ENCODE measurements around the gene CLEC20A. TPM values are rescaled to one million over a fixed set of nuclear protein-coding genes. Genes with fewer than 3 reads are reported as not detected.

Gene CLEC20A
- total RNA-seq, 1 donor from 2014 or later, result not detected

GRCh38 chr1:178467837-178468236, 28.9 kb downstream of the CLEC20A start:
- Histone ChIP-seq H3K36me3 (peaks cover 58% of the 10 kb centered on the region), H3K27me3 (ENCODE audit: low read depth) (no peaks in the 10 kb centered on the region), H3K4me3 (no peak overlapping the region), H3K9me3 (replicated peaks) (no peaks in the 10 kb centered on the region), H3K27ac (replicated peaks) (no peak overlapping the region), H3K4me1 (peaks cover 18% of the 10 kb centered on the region)
- intact Hi-C loops (cut with micrococcal nuclease), result no loop called here
- no peak for TF ChIP-seq CTCF (IDR thresholded peaks at IDR 0.05; ENCODE audit: borderline replicate concordance)
- no peak for DNase-seq

DNA sequence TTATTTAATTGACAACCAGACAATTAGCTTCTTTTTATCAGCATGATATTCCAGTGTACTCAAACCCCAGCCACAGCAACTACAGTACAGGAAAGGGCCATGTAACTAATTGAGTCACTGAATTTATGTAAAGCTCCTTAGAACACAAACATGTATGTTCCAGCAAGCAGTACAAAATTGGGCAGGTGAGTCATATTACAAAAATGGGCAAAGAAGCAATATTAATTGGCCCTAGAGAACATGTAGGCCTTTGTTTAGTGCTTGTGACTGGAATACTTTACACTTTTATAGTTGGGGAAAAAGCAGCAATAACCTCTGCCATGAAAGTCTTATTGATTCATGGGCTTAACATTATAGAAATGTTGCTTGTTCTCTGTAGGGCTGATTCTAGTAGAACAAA, 31.8 kb downstream of the CLEC20A start:
- no peak for TF ChIP-seq CTCF (IDR thresholded peaks at IDR 0.05; ENCODE audit: borderline replicate concordance)
- Histone ChIP-seq H3K36me3 (peaks cover 43% of the 10 kb centered on the region), H3K9me3 (replicated peaks) (no peaks in the 10 kb centered on the region), H3K27me3 (ENCODE audit: low read depth) (no peaks in the 10 kb centered on the region), H3K4me1 (peaks cover 31% of the 10 kb centered on the region), H3K4me3 (no peak overlapping the region), H3K27ac (replicated peaks) (no peak overlapping the region)
- intact Hi-C loops (cut with micrococcal nuclease), result no loop called here
- DNase-seq, result no peak

GRCh38 chr1:178464566-178464965, 32.2 kb downstream of the CLEC20A start:
- no peak for DNase-seq
- no peak overlapping the region for H3K4me3 ChIP-seq
- peaks cover 43% of the 10 kb centered on the region for H3K36me3 ChIP-seq
- H3K4me1 ChIP-seq, result peaks cover 35% of the 10 kb centered on the region
- no peak for TF ChIP-seq CTCF (IDR thresholded peaks at IDR 0.05; ENCODE audit: borderline replicate concordance)
- H3K27ac ChIP-seq (replicated peaks), result no peak overlapping the region
- intact Hi-C loops (cut with micrococcal nuclease), result no loop called here
- no peaks in the 10 kb centered on the region for H3K9me3 ChIP-seq (replicated peaks)
- no peaks in the 10 kb centered on the region for H3K27me3 ChIP-seq (ENCODE audit: low read depth)

DNA sequence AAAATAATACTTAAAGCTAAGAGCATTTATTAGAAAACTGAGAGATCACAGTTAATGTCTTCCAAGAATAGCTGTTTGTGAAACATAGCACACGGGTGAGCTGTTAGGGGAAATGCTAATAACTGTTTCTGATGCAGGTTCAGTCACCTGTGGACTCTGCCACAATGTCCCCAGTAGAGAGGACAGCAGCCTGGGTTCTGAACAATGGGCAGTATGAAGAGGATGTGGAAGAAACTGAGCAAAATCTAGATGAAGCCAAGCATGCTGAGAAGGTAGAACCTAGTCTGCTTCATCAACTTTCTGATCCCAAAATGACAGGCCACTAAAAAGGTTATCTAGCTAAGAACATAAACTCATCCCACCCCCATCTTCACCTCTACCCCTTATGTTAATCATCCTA, 32.6 kb downstream of the CLEC20A start:
- peaks cover 42% of the 10 kb centered on the region for H3K36me3 ChIP-seq
- no peaks in the 10 kb centered on the region for H3K27me3 ChIP-seq (ENCODE audit: low read depth)
- no peak overlapping the region for H3K27ac ChIP-seq (replicated peaks)
- no peak for DNase-seq
- no peak for TF ChIP-seq CTCF (IDR thresholded peaks at IDR 0.05; ENCODE audit: borderline replicate concordance)
- H3K4me1 ChIP-seq, result peaks cover 38% of the 10 kb centered on the region
- H3K9me3 ChIP-seq (replicated peaks), result no peaks in the 10 kb centered on the region
- intact Hi-C loops (cut with micrococcal nuclease), result no loop called here
- H3K4me3 ChIP-seq, result no peak overlapping the region

GRCh38 chr1:178461701-178462100, 35.1 kb downstream of the CLEC20A start:
- H3K4me1 ChIP-seq, result peaks cover 25% of the 10 kb centered on the region
- intact Hi-C loops (cut with micrococcal nuclease), result no loop called here
- H3K36me3 ChIP-seq, result peaks cover 42% of the 10 kb centered on the region
- no peaks in the 10 kb centered on the region for H3K27me3 ChIP-seq (ENCODE audit: low read depth)
- H3K9me3 ChIP-seq (replicated peaks), result no peaks in the 10 kb centered on the region
- no peak for TF ChIP-seq CTCF (IDR thresholded peaks at IDR 0.05; ENCODE audit: borderline replicate concordance)
- no peak overlapping the region for H3K4me3 ChIP-seq
- no peak overlapping the region for H3K27ac ChIP-seq (replicated peaks)
- DNase-seq, result no peak

GRCh38 chr1:178461104-178461503, 35.7 kb downstream of the CLEC20A start:
- peaks cover 25% of the 10 kb centered on the region for H3K4me1 ChIP-seq
- no peak overlapping the region for H3K4me3 ChIP-seq
- H3K27me3 ChIP-seq (ENCODE audit: low read depth), result no peaks in the 10 kb centered on the region
- no peak overlapping the region for H3K27ac ChIP-seq (replicated peaks)
- peaks cover 42% of the 10 kb centered on the region for H3K36me3 ChIP-seq
- no peak for TF ChIP-seq CTCF (IDR thresholded peaks at IDR 0.05; ENCODE audit: borderline replicate concordance)
- no peak for DNase-seq
- H3K9me3 ChIP-seq (replicated peaks), result no peaks in the 10 kb centered on the region
- intact Hi-C loops (cut with micrococcal nuclease), result no loop called here
